ENCODE measurements around the gene FCRL4. TPM values are rescaled to one million over a fixed set of nuclear protein-coding genes. Genes with fewer than 3 reads are reported as not detected.

The FCRL4 gene
- not detected for total RNA-seq
- polyA plus RNA-seq: under 1 TPM in 1 of 3 donors, not detected in 2; 0.96 TPM

DNA sequence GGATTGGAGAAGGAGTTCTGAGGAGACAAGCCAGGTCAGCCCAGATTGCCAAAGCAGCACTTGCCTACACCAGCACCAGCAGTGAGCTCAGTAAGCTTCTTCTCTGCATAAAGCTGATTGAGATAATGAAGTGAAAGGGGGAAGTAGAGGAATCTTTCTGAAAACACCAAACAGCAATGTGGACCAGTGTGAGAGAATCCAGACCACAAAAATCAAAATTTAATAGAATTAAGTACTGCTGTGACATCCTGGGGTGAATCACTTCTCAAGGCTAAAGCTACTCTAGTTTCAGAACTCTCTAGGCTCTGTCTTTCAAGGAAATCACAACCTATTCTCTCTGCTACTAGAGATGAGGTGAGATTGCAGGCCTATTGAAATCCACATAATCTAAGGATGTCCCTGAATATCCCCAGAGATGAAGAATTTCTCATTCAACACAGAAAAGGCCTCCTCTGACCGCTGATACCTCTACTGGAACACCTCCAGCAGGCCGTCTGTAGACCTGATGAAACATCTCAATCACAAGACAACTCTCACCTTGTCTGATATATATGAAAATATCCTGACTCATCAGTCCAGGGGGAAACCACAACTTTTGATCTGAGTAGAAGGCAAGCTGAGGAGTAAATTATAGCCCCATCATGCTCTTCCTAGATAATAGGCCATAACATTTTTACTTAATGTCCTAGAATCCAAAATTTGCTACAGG, at the start of gene FCRL4:
FCRL4 (minus strand) TSS at position 127 of the 709 bp plus-strand sequence. CDS start 141 bp downstream, outside the sequence.
- intact Hi-C loops (cut with DNase I): no loop called here
- Histone ChIP-seq H3K27ac (no peak within 1 kb of the TSS), H3K27me3 (no peaks in the 10 kb centered on the region), H3K36me3 (no peaks in the 10 kb centered on the region), H3K4me1 (no peaks in the 10 kb centered on the region), H3K9me3 (no peaks in the 10 kb centered on the region), H3K4me3 (no peak within 1 kb of the TSS)
- no peak for DNase-seq
- TF ChIP-seq EP300 (IDR thresholded peaks at IDR 0.05) (no peak), POLR2AphosphoS5 (IDR thresholded peaks at IDR 0.05) (no peak), POLR2A (IDR thresholded peaks at IDR 0.05) (no peak)
- 71 to 74% methylated on average over 2 of the region's 2 CpGs for WGBS, 2 donors

GRCh38 chr1:157646144-157646543, 48.3 kb upstream of the FCRL4 start:
- Histone ChIP-seq H3K4me3 (no peak overlapping the region), H3K27me3 (no peaks in the 10 kb centered on the region), H3K36me3 (no peaks in the 10 kb centered on the region), H3K27ac (no peak overlapping the region), H3K4me1 (no peaks in the 10 kb centered on the region), H3K9me3 (no peaks in the 10 kb centered on the region)
- TF ChIP-seq CTCF (IDR thresholded peaks at IDR 0.05) (no peak), POLR2AphosphoS5 (IDR thresholded peaks at IDR 0.05) (no peak), POLR2A (IDR thresholded peaks at IDR 0.05) (no peak), EP300 (IDR thresholded peaks at IDR 0.05) (no peak)
- DNase-seq: no peak
- intact Hi-C loops (cut with DNase I): no loop called here

GRCh38 chr1:157641177-157641576, 43.3 kb upstream of the FCRL4 start:
- Histone ChIP-seq H3K27ac (no peak overlapping the region), H3K9me3 (no peaks in the 10 kb centered on the region), H3K27me3 (no peaks in the 10 kb centered on the region), H3K4me1 (no peaks in the 10 kb centered on the region), H3K4me3 (no peak overlapping the region), H3K36me3 (no peaks in the 10 kb centered on the region)
- intact Hi-C loops (cut with DNase I): no loop called here
- no peak for DNase-seq
- WGBS, 2 donors: 23 to 55% methylated on average over 2 of the region's 2 CpGs
- TF ChIP-seq POLR2A (IDR thresholded peaks at IDR 0.05): no peak
- no peak for TF ChIP-seq POLR2AphosphoS5 (IDR thresholded peaks at IDR 0.05)
- no peak for TF ChIP-seq CTCF (IDR thresholded peaks at IDR 0.05)
- no peak for TF ChIP-seq EP300 (IDR thresholded peaks at IDR 0.05)

DNA sequence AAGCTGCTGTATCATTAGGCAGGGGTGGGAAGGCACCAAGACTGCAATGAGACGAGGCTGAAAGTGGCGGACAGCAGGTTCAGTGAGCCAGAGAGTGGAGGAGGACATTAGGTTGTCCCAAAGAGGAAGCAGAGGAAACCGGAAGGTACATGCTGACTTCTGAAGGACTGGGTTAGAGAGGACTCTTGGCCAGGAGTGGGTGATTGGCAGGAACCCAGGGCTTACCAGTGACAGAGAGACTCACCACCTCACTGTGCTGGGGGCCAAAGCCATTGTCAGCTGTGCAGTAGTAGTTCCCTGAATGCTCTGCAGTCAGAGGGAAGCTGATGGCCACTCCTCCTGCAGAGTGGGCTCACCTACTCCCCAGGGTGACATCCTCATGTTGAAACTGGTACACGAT, 41.9 kb upstream of the FCRL4 start:
- H3K4me1 ChIP-seq: no peaks in the 10 kb centered on the region
- no peaks in the 10 kb centered on the region for H3K27me3 ChIP-seq
- H3K9me3 ChIP-seq: no peaks in the 10 kb centered on the region
- TF ChIP-seq CTCF (IDR thresholded peaks at IDR 0.05) (no peak), EP300 (IDR thresholded peaks at IDR 0.05) (no peak), POLR2A (IDR thresholded peaks at IDR 0.05) (no peak), POLR2AphosphoS5 (IDR thresholded peaks at IDR 0.05) (no peak)
- no peaks in the 10 kb centered on the region for H3K36me3 ChIP-seq
- no peak overlapping the region for H3K4me3 ChIP-seq
- no peak overlapping the region for H3K27ac ChIP-seq
- no peak for DNase-seq
- 55 to 59% methylated on average over 4 of the region's 4 CpGs for WGBS, 2 donors
- intact Hi-C loops (cut with DNase I): no loop called here

GRCh38 chr1:157628773-157629172, 30.9 kb upstream of the FCRL4 start:
- Histone ChIP-seq H3K27ac (no peak overlapping the region), H3K4me1 (no peaks in the 10 kb centered on the region), H3K27me3 (peaks cover 0 to 6% (median 0%) of the 10 kb centered on the region in 3 donors), H3K9me3 (no peaks in the 10 kb centered on the region), H3K36me3 (no peaks in the 10 kb centered on the region), H3K4me3 (no peak overlapping the region)
- WGBS, 2 donors: 69 to 75% methylated on average over 1 of the region's 1 CpG
- intact Hi-C loops (cut with DNase I): no loop called here
- TF ChIP-seq POLR2A (IDR thresholded peaks at IDR 0.05): no peak
- no peak for TF ChIP-seq CTCF (IDR thresholded peaks at IDR 0.05)
- TF ChIP-seq POLR2AphosphoS5 (IDR thresholded peaks at IDR 0.05): no peak
- no peak for TF ChIP-seq EP300 (IDR thresholded peaks at IDR 0.05)
- DNase-seq: no peak

Data from sigmoid colon (tissue), 7 donors.